Muscle of arm (tissue), 12 donors: ENCODE measurements around the gene SINHCAF. TPM values are rescaled to one million over a fixed set of nuclear protein-coding genes. Genes with fewer than 3 reads are reported as not detected.
"Not testable (repeated sequence)": the region's sequence is repeated elsewhere in the genome, so short reads cannot be mapped to it uniquely, and the experiment has no call there.

Experiments used
- DNase-seq: peaks from one replicate; pipeline ENCODE4 v3.0.0-alpha.2; 2013
- polyA plus RNA-seq, 12 donors: library from polyadenylated mRNA; unstranded; fragments of 120-200 nt; gene quantifications; one replicate each; pipeline ENCODE4 v1.2.1, GENCODE V29; 2013; ENCODE audit not compliant: insufficient read length in 12 of 12

Gene SINHCAF
- polyA plus RNA-seq, 12 donors: 25.2 to 75.4 (median 40.1) TPM; not detected in 1

DNA sequence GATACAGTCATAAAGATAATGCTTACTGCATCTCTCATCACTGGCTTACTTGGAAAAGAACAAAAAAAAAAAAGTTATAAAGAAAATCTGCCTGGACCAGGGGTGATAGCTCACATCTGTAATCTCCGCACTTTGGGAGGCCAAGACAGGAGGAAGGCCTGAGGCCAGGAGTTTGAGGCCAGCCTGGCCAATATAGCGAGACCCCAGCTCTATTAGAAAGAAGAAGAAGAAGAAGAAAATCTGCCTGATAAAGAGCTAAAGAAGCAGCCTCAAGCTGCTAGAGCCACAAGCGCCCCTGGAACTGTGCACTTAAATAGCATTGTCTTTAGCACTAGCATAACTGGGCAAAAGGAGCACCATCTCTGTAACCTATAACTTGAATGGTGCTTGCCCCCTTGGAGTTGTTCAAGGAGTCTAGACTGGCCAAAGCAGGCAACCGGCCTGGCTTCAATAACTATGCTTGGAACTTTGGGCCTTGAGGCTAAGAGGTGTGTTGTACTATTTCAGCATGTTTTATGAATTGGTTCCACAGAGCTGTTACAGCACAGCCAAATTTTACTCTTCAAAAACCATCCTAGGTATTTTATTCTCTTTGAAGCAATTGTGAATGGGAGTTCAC lies 53.2 kb downstream of the SINHCAF start:
- DNase-seq: no peak

DNA sequence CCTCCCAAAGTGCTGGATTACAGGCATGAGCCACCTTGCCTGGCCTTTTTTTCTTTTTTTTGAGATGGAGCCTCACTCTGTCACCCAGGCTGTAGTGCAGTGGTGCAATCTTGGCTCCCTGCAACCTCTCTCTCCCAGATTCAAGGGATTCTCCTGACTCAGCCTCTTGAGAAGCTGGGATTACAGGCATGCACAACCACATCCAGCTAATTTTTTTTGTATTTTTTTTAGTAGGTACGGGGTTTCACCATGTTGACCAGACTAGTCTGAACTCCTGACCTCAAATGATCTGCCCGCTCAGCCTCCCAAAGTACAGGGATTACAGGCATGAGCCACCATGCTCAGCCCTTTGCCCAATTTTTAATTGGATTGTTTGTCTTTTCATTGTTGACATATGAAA lies 58.0 kb downstream of the SINHCAF start:
- no peak for DNase-seq

DNA sequence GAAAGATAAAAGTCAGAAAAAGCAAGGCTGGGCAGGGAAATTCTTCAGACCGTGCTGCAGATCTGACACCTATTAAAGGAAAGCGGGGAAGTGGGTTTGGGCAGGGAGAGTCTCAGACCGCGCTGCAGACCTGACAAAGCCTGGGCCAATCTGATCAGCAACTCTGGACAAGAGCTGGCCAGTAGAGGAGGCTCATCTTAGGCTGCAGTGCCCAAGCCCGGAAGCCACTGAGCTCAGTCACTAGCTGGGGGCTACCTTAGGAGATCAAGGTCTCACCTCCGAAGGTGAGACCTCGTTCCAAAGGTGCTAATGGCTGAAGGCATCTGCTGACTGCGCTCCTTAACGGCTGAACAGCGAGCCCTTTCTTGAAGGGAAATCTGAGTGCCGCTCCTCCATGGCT lies 60.2 kb downstream of the SINHCAF start:
- no peak for DNase-seq

DNA sequence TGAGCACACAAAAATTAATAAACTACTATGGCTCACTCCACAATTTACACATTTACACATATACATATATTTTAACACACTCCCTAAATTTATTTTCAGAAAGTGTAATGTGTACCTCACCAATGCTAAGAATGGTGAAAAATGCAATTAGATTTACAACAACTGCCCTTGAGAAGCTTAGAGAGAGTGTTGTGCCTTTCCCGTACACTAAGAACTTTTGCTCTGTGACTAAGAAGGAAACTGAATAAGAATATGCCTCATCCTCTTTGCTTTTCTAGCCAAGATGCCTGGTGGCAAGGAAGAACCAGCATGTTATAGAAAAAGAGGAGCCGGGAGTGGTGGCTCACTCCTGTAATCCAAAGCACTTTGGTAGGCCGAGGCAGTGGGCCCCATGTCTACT lies 62.3 kb downstream of the SINHCAF start:
- no peak for DNase-seq

DNA sequence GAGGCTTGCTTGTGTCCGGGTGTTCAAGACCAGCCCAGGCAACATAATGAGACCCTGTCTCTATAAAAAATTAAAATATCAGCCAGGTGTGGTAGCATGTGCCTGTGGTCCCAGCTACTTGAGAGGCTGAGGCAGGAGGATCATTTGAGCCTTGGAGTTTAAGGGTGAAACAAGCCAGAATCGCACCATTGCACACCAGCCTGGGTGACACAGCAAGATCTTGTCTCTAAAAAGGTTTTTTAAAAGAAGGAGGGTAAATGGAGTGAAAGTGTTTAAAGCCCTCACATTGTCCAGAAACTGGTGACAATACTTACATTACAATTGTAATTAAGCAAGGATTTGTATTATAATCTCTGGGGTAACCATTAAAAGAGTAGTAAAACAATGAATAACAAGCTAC lies 64.2 kb downstream of the SINHCAF start:
- DNase-seq: no peak

DNA sequence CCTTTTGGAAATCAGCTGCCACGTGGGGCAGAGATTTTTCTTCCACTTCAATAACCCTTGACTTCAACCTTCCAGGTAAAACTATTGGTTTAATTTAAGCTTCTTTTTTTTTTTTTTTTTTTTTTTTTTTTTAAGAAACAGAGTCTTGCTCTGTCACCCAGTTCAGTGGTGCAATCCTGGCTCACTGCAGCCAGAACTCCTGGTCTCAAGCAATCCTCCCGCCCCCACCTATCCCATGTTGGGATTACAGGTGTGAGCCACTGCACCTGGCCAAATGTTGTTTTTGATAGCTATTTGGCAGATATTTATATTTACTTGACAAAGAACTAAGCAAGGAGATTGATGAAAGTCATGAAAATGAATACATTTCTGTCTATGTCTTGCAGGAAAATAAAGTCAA lies 65.1 kb downstream of the SINHCAF start:
- no peak for DNase-seq

DNA sequence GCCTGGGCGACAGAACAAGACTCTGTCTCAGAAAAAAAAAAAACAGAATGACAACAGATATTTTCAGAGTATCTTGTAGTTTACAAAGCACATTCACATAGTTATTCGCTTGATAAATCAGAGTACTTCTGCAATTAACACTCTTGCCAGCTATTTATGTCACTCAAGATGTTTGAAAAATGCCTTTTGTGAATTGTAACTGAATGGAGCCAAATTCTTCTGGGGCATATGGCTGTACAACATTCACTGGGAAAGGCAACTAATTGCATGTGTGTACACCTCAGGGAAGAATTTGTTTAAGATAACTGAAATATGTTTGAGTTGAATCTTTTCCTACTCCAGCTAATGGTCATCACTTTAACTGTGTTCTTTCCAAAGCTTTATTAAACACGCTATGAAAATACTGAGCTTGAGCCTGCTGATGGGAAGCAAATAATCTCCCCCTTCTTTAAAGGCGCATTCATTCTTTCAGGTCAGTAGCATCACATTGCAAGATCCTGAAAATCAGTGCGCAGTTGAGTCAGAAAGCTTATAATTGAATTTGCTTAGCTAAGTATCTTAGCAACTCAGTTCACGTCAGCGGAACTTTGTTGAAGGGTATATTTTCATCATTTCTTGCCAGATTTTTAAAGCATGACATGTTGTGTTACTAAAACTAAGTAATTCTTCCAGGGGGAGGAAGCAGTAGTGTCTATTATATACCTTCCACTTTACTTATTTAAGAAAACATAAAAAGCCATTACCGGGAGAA lies 66.6 kb downstream of the SINHCAF start:
- no peak for DNase-seq

DNA sequence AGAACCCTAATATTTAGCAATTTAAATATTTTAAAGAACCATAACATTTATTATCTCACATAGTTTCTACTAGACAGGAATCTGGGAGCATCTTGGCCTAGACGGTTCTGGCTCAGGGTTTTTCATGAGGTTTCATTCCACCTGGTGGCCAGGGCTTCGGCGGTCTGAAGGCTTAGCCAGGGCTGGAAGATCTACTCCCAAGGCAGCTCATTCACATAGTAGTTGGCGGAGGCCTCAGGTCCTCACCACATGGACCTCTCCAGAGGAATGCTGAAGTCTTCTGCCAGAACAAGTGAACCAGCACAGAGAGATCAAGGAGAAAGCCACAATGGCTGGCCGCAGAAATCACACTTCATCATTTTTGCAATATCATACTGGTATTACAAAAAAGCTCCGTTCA lies 68.2 kb downstream of the SINHCAF start:
- no peak for DNase-seq

DNA sequence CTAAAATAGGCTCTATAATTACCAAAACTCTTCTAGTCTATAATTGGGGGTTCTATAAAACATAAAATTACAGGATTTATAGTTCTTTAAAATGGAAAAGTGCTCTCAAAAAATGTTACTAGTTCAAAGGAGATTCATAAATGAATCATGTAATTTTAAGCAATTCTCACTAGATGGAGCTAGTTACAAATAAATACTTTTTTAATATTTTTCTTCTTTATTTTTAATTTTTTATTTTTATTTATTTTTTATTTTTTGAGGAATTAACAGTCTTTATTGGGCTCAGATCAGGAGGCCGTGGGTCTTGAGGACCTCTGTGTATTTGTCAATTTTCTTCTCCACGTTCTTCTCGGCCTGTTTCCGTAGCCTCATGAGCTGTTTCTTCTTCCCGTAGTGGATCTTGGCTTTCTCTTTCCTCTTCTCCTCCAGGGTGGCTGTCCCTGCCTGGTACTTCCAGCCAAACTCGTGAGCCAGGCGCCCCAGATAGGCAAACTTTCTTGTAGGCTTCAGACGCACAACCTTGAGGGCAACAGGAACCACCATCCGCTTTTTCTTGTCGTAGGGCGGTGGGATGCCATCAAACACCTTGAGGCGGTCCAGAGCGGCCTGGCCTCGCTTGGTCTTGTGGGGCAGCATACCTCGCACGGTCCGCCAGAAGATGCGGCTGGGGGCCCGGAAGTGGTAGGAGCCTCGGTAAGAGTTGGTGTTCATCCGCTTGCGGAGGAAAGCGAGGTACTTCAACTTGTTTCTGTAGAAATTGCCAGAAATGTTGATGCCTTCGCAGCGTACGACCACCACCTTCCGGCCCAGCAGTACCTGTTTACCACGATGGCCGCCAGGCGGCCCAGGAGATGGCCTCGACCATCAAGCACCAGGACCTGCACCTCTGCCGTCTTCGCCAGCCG lies 74.0 kb downstream of the SINHCAF start:
- not testable (repeated sequence) for DNase-seq

DNA sequence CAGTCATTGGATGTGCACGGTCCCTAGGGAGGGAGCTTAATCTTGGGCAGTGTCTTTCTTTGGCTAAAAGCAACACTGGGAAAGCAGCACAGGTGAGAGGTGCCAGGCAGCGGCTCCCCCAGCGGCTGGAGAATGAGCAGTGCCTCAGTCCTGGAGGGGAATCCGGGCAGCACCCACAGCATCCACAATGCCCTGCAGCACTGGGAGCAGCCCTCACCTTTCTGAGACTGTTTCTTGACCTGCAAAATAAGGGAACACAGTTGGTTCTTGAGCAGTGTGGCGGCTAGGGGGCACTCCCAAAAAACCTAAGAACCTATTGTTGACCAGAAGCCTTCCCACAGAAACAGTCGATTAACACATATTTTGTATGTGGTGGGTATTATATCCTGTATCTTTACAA lies 75.8 kb downstream of the SINHCAF start:
- DNase-seq: no peak

DNA sequence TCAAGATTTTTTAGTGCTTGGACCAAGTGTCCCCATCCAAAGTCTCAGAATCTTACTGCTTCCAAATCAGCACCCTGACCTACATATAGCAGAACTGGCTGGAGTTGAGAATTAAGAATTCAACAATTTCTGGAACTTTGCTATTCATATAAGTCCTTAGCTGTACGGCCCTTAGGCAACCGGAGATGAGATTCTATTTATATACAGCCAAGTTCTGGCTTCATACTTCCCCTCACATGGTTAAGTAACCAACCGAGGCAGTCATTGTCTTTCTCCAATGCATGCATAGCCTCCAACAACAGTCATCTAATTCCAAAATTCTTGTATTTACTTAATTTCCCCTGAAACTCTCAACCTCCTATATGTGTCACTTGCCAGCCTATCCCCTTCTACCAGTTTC lies 76.6 kb downstream of the SINHCAF start:
- no peak for DNase-seq

DNA sequence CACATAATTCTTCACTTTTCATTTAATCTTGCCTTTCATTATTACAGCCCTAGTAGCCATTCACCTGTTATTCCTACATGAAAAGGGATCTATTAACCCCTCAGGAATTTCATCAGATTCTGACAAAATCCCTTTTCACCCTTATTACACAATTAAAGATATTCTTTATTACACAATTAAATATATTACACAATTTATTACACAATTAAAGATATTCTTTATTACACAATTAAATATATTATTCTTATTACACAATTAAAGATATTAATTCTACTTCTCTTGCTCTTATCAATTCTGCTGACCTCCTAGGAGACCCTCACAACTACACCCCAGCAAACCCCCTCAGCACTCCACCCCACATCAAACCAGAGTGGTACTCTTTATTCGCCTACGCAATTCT lies 77.1 kb downstream of the SINHCAF start:
- DNase-seq: no peak

DNA sequence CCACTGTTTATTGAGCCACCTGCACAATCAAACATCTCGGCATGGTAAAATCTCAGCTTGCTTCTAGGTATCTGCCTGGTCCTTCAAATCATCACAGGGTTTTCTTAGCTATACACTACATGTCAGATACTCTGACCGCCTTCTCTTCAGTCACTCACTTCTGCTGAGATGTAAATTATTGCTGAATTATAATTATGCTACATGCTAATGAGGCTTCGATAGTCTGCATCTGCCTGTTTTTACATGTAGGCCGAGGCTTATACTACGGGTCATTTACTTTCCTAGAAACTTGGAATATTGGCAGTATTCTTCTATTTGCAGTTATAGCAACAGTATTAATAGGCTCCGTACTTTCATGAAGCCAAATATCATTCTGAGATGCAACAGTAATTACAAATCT lies 77.6 kb downstream of the SINHCAF start:
- no peak for DNase-seq

DNA sequence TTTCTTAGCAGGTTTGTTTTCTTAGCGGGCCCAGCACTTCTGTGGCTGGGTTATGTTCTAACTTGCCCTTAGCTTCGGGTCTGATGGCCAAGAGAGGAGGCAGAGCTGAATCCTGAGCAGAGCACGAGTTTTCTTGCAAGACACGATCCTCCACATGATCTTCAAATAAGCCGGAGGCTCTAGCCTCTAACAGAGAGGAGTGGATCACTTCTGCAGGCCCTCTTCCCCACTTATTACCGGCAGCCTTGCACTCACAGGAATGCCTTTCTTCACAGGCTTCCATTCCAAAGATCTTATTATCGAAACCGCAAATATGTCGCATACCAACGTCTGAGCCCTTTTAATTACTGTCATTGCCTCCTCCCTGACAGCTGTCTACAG lies 79.5 kb downstream of the SINHCAF start:
- DNase-seq: no peak

DNA sequence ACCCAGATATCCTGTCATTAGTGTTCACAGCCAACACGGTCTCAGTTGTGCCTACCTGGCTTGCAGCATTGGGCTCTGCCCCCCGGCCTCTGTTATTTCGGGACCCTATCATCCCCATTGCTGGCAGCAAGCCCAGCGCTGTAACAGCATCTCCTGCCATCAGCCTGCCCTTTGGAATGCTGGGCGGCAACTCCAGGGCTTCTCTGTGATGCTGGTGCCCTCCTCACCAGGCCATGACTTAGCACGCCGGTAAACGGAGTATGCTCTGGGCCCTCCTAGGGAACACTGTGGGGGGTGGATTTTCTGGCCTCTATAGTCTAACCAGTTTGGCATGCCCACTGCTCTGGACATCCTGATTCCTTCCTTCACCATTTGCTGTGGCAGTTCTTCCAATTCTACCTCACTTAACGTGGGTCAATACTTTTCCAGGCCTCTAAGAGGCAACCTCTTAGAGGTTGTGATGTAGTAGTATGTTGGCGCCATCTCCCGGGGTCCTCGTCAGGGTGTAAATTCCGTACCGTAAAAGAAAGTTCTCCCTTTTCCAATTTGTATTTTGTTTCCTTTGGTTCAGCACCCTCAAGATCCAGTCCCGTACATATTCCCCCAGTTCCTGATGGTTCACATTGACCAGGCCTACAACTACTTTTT lies 80.0 kb downstream of the SINHCAF start:
- no peak for DNase-seq

DNA sequence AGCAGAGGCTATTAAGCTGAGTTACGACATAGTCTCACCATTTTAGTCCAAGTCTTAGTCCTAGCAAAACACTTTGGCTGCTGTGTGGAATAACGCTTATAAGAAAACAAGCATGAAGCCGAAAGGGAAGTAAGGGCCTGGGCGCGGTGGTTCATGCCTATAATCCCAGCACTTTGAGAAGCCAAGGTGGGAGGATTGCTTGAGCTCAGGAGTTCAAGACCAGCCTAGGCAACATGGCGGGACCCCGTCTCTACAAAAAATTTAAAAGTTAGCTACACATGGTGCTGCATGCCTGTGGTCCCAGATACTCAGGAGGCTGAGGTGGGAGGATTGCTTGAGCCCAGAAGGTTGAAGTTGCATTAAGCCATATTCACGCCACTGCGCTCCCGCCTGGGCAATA lies 83.5 kb downstream of the SINHCAF start:
- not testable (repeated sequence) for DNase-seq

DNA sequence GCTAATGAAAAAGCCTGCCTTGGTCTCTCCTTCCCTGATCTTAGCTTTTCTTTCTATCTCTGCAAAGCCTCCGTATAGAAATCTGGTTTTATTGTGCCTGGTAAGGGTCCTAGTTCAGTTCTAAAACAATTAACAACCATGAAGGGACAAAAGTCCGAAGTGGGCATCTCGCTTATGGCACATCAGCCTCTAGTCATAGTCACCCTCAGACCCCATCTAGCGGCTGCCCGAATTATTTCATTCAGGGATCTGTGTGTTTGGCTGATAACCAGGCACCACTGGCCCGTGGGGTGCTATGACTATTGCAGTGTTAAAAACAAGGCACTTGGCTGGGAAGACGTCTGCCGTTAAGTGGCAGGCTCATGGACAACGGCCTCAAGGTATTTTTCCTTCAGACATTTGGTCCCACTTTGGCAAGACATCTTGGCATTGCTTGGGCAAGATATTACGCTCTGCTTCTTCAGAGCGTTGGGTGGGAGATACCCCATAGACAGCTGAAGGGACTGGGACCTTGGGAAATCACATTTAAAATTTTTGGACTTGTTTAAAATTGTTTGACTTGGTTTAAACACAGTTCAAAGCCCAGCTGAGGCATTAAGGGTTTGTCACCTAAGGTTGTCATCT lies 87.1 kb downstream of the SINHCAF start:
- peak; percentile 41 for DNase-seq

DNA sequence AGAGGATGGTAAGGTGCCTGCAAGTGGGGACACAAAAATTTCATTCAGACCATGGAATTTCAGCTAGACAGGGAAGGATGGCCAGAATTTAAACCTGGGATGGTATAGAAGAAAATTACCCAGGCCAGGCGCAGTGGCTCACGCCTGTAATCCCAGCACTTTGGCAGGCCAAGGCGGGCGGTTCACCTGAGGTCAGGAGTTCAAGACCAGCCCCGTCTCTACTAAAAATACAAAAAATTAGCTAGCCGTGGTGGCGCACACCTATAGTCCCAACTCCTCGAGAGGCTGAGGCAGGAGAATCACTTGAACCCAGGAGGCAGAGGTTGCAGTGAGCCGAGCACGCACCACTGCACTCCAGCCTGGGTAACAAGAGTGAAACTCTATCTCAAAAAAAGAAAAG lies 87.6 kb downstream of the SINHCAF start:
- DNase-seq: not testable (repeated sequence)

DNA sequence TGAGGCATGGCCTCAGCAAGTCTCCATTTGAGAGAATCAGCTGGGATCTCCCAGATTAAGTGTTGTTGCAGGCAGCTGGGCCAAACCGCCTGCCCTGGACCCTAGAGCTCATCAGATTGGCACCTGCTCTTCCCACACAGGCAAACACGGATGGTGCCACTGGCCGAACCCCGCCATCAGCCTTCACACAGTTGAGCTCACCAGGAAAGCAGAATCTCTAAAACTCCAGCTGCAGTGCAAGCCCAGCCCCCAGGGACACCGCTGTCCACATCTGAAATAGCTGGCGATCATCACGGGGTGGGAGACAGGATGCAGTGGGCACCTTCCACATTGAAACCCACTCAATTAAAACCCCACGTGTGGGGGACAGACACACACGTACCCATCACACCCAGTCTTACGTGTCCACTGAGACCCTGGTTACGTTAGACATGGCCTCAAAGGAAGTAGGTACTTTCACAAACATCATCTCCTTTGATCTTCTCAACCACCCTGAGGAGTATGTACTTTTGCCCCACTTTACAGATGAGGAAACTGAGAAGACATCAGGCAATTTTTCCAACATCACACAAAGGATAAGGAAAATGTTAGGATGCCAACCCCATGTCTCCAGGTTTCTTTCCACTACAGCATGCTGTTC lies 88.8 kb downstream of the SINHCAF start:
- no peak for DNase-seq

DNA sequence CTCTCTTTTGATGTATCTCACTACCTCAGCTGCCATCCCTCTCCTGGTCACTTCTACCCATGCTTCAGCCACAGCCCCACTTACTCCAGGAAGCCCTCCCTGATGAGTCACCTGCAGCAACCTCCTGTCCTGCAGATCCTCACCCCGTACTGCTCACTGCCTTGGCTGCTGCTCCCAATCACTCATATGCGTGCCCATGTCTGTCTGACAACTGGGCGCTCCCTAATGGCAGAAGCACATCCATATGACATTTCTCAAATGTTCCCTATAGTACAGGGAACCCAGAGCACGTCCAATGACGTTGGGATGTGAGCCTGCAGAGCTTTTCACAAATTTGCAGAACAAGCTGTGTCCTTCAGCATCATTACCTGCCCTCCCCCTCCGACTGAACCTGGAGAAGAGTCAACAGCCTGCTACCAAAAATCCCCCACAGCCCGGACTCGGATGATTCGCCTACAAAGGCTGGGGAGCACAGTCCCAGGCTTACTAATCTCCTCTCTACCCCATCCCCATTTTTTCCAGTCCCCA lies 90.0 kb downstream of the SINHCAF start:
- no peak for DNase-seq
